NCI-H187 treated with DMSO at 0.1 percent for 48 hours (cell line): ENCODE results near the gene ZNFX1.
"Not testable (repeated sequence)": the region's sequence is repeated elsewhere in the genome, so short reads cannot be mapped to it uniquely, and the experiment has no call there.

ENCODE experiments used
- DNase-seq: peaks from one replicate; lab custom pipeline; 2025; lab: John Stamatoyannopoulos, UW

The ZNFX1 gene

GRCh38 chr20:49278036-49278817 lies at the start of gene ZNFX1:
TSS of gene ZNFX1 (minus strand) at chr20:49278057. CDS start at chr20:49275839, 2,218 bp downstream.
- DNase-seq, result peak; percentile 85

GRCh38 chr20:49326026-49326425 lies 48.2 kb upstream of the ZNFX1 start:
- no peak for DNase-seq

- no peak for DNase-seq
These were observed 46.4 kb upstream of the ZNFX1 start for GRCh38 chr20:49324306-49324705.

- no peak for DNase-seq
These were observed 45.9 kb upstream of the ZNFX1 start for GRCh38 chr20:49323622-49324238.

- no peak for DNase-seq
These were observed 42.6 kb upstream of the ZNFX1 start for GRCh38 chr20:49320460-49320859.

- DNase-seq, result no peak
These were observed 41.5 kb upstream of the ZNFX1 start for GRCh38 chr20:49319208-49319809.

- DNase-seq, result no peak
These were observed 40.8 kb upstream of the ZNFX1 start for GRCh38 chr20:49318430-49319207.

GRCh38 chr20:49318091-49318429 lies 40.2 kb upstream of the ZNFX1 start:
- no peak for DNase-seq

- DNase-seq, result no peak
These were observed 38.8 kb upstream of the ZNFX1 start for GRCh38 chr20:49316704-49317103.

- DNase-seq, result no peak
These were observed 37.7 kb upstream of the ZNFX1 start for GRCh38 chr20:49315580-49315979.

- DNase-seq, result not testable (repeated sequence)
These were observed 36.2 kb upstream of the ZNFX1 start for GRCh38 chr20:49314052-49314451.

- no peak for DNase-seq
These were observed 35.4 kb upstream of the ZNFX1 start for GRCh38 chr20:49313283-49313682.

- DNase-seq, result no peak
These were observed 34.8 kb upstream of the ZNFX1 start for GRCh38 chr20:49312661-49313060.

- no peak for DNase-seq
These were observed 32.8 kb upstream of the ZNFX1 start for GRCh38 chr20:49310705-49311104.

GRCh38 chr20:49308875-49309274 lies 31.0 kb upstream of the ZNFX1 start:
- no peak for DNase-seq

- DNase-seq, result peak; percentile 12
These were observed 29.2 kb upstream of the ZNFX1 start for GRCh38 chr20:49306903-49307620.

- DNase-seq, result no peak
These were observed 25.3 kb upstream of the ZNFX1 start for GRCh38 chr20:49303065-49303552.

GRCh38 chr20:49297605-49298530 lies 20.0 kb upstream of the ZNFX1 start:
- DNase-seq, result no peak

- not testable (repeated sequence) for DNase-seq
These were observed 16.3 kb upstream of the ZNFX1 start for GRCh38 chr20:49294002-49294654.

- DNase-seq, result no peak
These were observed 15.3 kb upstream of the ZNFX1 start for GRCh38 chr20:49293122-49293521.
